Kidney capillary endothelial cell (primary cell): ENCODE data around the gene GABBR2.
"Not testable (repeated sequence)": the region's sequence is repeated elsewhere in the genome, so short reads cannot be mapped to it uniquely, and the experiment has no call there.

Source experiments
- DNase-seq: peaks from one replicate; pipeline ENCODE4 v3.0.0-alpha.2; 2018; ENCODE audit warnings: low spot score

The GABBR2 gene

DNA sequence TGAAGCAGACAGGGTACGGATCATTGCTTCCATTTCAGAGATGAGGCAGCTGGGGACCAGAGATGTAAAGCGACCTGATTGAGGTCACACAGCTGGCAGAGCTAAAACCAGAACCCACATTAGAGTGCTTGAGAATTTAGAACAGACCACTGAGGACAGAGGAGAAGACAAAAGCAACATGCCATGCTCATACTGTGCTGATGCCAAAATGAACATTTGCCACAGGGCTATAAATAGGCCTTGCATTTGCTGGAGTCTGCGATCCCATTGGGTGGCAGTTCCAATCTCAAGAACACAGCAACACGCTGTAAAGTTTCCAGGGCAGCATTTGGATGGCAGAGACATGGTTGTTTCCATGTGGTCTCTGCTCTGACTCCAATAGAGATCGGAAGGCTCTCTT, 230.9 kb downstream of the GABBR2 start:
- no peak for DNase-seq

DNA sequence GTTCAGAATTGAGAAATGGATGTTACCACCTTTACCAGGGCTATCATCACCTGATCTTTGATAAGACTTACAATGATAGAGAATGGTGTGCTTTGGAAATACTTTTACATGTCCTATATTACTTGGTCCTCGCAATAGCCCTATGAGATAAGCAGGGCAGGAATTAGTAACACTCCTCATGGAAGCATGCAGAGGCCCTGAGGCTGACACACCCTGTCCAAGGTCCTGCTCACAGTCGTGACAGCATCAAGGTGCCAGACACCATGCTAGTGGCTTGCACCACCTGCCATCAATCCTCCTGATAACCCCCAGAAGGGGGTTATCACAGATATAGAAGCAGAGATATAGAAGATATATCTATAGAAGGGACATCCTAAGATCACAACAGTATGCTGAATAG, 236.5 kb downstream of the GABBR2 start:
- DNase-seq: no peak

- no peak for DNase-seq
Measured at GRCh38 chr9:98471185-98471584, 237.6 kb downstream of the GABBR2 start.

DNA sequence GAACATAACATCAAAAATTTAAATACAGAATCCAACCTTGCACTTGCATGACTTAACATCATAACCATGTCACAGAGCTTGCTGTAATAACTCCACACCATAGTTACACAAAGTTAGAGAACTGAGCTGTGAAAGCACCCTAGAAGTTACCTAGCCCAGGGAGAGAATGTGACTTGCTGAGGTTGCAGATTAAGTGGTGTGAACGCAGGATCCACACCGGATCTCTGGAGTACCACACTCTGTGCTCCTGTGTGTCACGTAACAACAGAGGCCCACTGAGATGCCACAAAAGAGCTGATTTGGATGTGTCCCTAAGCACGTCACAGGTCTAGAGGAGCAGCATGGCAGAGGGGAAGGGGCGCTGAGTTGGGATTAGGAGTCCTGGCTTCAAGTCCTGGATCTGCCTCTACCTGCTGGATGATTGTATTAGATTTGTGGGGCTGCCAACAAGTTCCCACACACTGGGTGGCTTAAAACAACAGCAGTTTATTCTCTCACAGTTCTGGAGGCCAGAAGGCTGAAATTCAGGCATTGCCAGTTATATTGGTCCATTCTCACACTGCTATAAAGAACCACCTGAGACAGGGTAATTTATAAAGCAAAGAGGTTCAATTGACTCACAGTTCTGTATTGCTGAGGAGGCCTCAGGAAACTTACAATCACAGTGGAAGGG, 240.0 kb downstream of the GABBR2 start:
- DNase-seq: no peak

- no peak for DNase-seq
Measured at GRCh38 chr9:98465799-98466198, 242.9 kb downstream of the GABBR2 start.

GRCh38 chr9:98464156-98464690, 244.5 kb downstream of the GABBR2 start:
- DNase-seq: not testable (repeated sequence)

- DNase-seq: no peak
Measured at GRCh38 chr9:98462310-98462709, 246.4 kb downstream of the GABBR2 start.

DNA sequence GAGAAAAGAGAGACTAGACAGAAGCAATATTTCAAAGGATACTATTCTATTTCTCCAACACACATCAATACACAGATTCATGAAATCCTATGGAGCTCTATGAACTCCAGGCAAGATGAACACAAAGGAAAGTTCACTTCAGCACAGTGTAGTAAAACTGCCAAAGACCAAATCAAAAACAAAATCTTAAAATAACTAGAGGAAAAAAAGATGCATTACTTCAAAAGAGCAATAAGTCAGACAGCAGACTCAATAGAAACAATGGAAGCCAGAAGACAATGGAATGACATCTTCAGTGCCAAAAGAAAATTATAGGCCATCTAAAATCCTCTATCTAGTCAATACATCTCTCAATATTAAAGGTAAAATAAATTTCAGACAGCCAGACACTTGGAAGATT, 248.0 kb downstream of the GABBR2 start:
- no peak for DNase-seq

DNA sequence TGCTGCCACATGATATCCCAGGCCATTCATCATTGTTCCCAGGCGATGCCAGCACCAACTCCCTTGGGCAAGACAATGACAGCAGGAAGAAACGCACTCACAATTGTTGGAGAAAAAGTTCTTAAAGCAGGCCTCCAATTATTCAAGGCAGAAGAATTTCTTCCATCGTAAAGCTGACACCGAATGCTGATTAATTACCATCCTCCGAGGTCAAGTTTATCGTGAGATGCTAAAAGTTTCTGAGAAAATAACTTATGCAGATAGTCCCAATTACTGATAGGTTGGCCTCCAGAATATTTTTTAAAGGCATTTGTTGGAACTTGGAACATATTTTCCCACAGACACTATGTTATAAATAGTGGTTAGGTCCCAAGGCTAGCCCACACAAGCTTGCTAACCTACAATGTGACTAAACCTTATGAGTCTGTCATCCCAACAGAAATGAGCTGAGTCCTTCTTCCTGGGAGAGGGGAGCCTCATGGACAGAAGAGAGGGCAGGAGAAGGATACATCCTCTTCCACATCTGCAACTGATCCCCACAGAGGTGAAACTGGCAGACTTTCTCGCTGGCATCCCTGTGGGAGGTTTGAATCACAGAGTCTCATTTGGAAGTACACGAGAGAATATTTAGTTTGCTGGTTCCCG, 250.9 kb downstream of the GABBR2 start:
- DNase-seq: no peak

DNA sequence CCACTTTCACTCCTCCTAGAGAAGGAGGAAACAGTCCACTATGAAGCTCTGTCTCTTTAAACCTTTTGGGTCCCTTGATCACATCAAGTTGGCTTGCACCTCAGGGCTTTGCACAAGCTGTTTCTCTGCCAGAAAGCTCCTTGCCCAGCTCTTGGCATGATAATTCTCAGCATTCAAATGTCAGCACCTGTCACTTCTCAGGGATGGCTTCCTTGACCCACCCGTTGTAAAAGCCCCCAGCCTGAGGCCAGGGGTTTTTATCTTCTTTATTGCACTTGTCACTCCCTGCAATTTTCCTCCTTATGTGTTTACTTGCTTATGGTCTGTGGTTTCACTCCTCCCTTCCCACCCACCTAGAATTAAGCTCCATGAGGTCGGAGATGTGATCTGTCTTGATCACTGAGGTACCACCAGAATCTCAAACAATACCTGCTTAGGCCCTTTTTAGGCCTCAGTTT, 252.6 kb downstream of the GABBR2 start:
- no peak for DNase-seq

GRCh38 chr9:98455256-98456155, 253.2 kb downstream of the GABBR2 start:
- DNase-seq: no peak

- no peak for DNase-seq
Measured at GRCh38 chr9:98453589-98454311, 255.0 kb downstream of the GABBR2 start.

GRCh38 chr9:98451576-98451975, 257.2 kb downstream of the GABBR2 start:
- DNase-seq: no peak

- DNase-seq: no peak
Measured at GRCh38 chr9:98450496-98450895, 258.2 kb downstream of the GABBR2 start.

DNA sequence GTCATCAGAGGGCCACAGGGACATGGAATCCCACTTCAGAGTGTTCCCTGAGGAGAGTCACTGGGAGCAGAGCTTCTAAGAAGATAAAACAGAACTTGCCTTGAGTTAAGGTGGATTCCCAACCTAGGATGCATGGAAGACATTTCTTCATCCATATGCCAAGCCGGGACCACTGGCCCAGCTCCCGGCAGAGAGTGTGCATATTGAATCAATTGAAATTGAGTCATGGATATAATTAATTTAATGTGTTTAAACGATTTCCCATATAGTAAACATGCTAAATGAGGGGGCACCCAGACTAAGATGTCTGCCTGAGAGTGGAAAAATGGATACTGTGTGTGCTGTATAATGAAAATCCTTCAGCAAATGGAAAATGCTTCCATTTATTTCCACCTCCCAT, 258.9 kb downstream of the GABBR2 start:
- no peak for DNase-seq

GRCh38 chr9:98445576-98445975, 263.2 kb downstream of the GABBR2 start:
- DNase-seq: no peak

- no peak for DNase-seq
Measured at GRCh38 chr9:98444601-98445000, 264.1 kb downstream of the GABBR2 start.

GRCh38 chr9:98442541-98442940, 266.2 kb downstream of the GABBR2 start:
- no peak for DNase-seq

GRCh38 chr9:98442114-98442513, 266.6 kb downstream of the GABBR2 start:
- DNase-seq: no peak

DNA sequence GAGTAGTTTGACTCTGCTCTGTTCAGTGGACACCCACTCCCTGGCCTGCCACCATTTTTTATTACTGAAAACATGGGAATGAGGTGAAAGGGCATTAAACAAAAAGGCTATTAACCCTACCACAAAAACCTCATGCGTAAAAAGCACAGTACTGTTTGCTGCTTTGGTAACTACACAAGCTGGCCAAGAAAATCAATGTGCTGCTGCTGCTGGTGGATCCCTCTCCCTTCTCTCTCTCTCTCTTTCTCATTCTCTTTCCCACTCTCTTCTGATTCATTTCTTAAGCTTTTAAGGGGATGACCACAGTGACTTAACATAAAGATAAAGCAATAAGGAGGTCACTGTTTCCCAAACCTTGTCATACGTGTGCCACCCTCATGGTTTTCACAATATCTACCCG, 270.1 kb downstream of the GABBR2 start:
- DNase-seq: no peak

- no peak for DNase-seq
Measured at GRCh38 chr9:98437458-98438034, 271.2 kb downstream of the GABBR2 start.

GRCh38 chr9:98432960-98433359, 275.8 kb downstream of the GABBR2 start:
- DNase-seq: no peak
